Lung (tissue), 12 donors: ENCODE measurements around the gene SLC43A3. TPM values are rescaled to one million over a fixed set of nuclear protein-coding genes. Genes with fewer than 3 reads are reported as not detected.
"Not testable (repeated sequence)": the region's sequence is repeated elsewhere in the genome, so short reads cannot be mapped to it uniquely, and the experiment has no call there.

Experiments used
- ATAC-seq: fragments of 200-7000 bp; cut with Tn5 transposase; one replicate; pipeline ENCODE4 v1.9.1; 2020; ENCODE audit warnings: moderate number of reproducible peaks; ENCODE audit not compliant: insufficient read depth, low FRiP score
- DNase-seq, 3 donors: peaks; one replicate each; pipeline ENCODE4 v3.0.0-alpha.2; 2013 to 2017
- H3K27ac ChIP-seq, 2 donors: one replicate each; pipeline ENCODE4 v1.5.1; 2013; ENCODE audit warnings: mild to moderate bottlenecking in 2 of 2, moderate library complexity in 2 of 2, control low read depth in 1 of 2, inconsistent platforms in 1 of 2, low read depth in 1 of 2, low read length in 1 of 2
- H3K27me3 ChIP-seq, 3 donors: one replicate each; pipeline ENCODE4 v1.5.1; 2013; ENCODE audit warnings: low read length in 2 of 3; ENCODE audit not compliant: control insufficient read depth in 3 of 3, insufficient read depth in 3 of 3
- H3K36me3 ChIP-seq, 4 donors: one replicate each; pipeline ENCODE4 v1.5.1; 2013; ENCODE audit warnings: low read length in 4 of 4, mild to moderate bottlenecking in 1 of 4, moderate library complexity in 1 of 4; ENCODE audit not compliant: control insufficient read depth in 4 of 4, insufficient read depth in 4 of 4
- H3K4me1 ChIP-seq, 5 donors: one replicate each; pipeline ENCODE4 v1.5.1; 2013; ENCODE audit warnings: low read length in 5 of 5, mild to moderate bottlenecking in 2 of 5, moderate library complexity in 1 of 5; ENCODE audit not compliant: control insufficient read depth in 5 of 5, insufficient read depth in 5 of 5
- H3K4me3 ChIP-seq: one replicate; pipeline ENCODE4 v1.5.1; 2013; ENCODE audit warnings: mild to moderate bottlenecking, control low read depth, moderate library complexity
- H3K9ac ChIP-seq, 2 donors: one replicate each; pipeline ENCODE4 v1.5.1; 2013; ENCODE audit warnings: low read length in 2 of 2, control low read depth in 1 of 2; ENCODE audit not compliant: insufficient read depth in 1 of 2
- H3K9me3 ChIP-seq, 4 donors: one replicate each; pipeline ENCODE4 v1.5.1; 2013; ENCODE audit warnings: low read length in 3 of 4, mild to moderate bottlenecking in 1 of 4, moderate library complexity in 1 of 4; ENCODE audit not compliant: control insufficient read depth in 4 of 4, insufficient read depth in 3 of 4
- WGBS, 2 donors: extraction: QIAGEN DNeasy Blood & Tissue Kit; methylation state at CpG; one replicate each; pipeline ENCODE4 v1.1.7; 2013; 5-methylcytosine and 5-hydroxymethylcytosine counted together
- polyA plus RNA-seq, 2 donors: library from polyadenylated mRNA; stranded (reverse); fragments of 200-250 nt; gene quantifications; one replicate each; pipeline ENCODE4 v1.2.1, GENCODE V29; 2013
- total RNA-seq, 2 donors: library from RNA; depleted of rRNA in 1 of 2; stranded (reverse); fragments of >200 nt in 1 of 2; gene quantifications; one replicate each; pipeline ENCODE4 v1.2.1, GENCODE V29; 2014 to 2021
- TF ChIP-seq, protein P1 (sequence below): IDR thresholded peaks from 2 replicates; pipeline ENCODE4 v1.5.1; 2012; ENCODE audit warnings: mild to moderate bottlenecking; ENCODE audit errors: control extremely low read depth, extremely low read depth
- donor health status: control.
- donor health status: control.
- donor health status: Bipolar disorder and iron deficiency.
- donor health status: healthy.
- donor health status: DM: yes; HTN: yes; CAD: no.

Gene SLC43A3
- total and polyA plus RNA-seq, 4 donors, result 23.3 to 155 (median 105) TPM

DNA sequence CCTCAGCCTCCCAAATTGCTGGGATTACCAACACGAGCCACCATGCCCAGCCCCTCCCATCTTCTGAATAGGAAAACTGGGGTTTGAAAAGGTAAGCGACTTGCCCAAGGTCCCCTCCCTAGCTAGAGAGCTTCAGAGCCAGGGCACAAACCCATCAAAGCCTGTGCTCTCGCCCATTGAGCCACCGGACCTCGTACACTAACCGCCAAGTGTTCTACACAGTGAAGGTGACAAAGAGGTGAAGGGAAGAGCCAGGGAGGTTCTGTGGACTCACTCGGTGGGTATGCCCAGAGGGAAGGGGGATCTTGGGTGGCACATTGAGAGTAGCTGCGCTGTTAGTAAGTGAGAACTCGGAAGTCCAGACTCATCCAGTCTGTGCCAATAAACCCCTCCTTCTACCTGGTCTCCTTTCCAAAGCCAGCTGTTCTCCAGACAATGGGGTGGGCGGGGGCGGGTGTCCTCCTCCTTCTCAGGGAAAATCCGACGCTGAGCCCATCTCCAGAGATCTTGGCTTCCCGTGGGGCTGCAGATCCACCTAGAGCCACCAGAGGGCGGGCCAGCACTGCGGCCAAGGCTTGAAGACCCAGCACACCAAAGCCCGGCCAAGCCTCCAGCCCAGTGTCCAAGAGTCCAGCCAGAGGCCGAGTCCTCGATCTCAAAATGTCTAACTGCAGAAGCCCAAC, 30.2 kb upstream of the SLC43A3 start:
- Histone ChIP-seq H3K36me3 (no peaks in the 10 kb centered on the region), H3K4me1 (peaks cover 0 to 19% (median 15%) of the 10 kb centered on the region in 5 donors), H3K9me3 (no peaks in the 10 kb centered on the region), H3K27ac (no peak overlapping the region), H3K27me3 (peaks cover 0 to 42% (median 23%) of the 10 kb centered on the region in 3 donors), H3K9ac (no peak overlapping the region), H3K4me3 (no peak overlapping the region)
- ATAC-seq (peak; percentile 77), DNase-seq (peak; percentile 86 to 88 (median 87))
- WGBS, 2 donors, result 12 to 15% methylated on average over 19 of the region's 19 CpGs
- TF ChIP-seq, protein P1, sequence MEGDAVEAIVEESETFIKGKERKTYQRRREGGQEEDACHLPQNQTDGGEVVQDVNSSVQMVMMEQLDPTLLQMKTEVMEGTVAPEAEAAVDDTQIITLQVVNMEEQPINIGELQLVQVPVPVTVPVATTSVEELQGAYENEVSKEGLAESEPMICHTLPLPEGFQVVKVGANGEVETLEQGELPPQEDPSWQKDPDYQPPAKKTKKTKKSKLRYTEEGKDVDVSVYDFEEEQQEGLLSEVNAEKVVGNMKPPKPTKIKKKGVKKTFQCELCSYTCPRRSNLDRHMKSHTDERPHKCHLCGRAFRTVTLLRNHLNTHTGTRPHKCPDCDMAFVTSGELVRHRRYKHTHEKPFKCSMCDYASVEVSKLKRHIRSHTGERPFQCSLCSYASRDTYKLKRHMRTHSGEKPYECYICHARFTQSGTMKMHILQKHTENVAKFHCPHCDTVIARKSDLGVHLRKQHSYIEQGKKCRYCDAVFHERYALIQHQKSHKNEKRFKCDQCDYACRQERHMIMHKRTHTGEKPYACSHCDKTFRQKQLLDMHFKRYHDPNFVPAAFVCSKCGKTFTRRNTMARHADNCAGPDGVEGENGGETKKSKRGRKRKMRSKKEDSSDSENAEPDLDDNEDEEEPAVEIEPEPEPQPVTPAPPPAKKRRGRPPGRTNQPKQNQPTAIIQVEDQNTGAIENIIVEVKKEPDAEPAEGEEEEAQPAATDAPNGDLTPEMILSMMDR, result peak; percentile 96

DNA sequence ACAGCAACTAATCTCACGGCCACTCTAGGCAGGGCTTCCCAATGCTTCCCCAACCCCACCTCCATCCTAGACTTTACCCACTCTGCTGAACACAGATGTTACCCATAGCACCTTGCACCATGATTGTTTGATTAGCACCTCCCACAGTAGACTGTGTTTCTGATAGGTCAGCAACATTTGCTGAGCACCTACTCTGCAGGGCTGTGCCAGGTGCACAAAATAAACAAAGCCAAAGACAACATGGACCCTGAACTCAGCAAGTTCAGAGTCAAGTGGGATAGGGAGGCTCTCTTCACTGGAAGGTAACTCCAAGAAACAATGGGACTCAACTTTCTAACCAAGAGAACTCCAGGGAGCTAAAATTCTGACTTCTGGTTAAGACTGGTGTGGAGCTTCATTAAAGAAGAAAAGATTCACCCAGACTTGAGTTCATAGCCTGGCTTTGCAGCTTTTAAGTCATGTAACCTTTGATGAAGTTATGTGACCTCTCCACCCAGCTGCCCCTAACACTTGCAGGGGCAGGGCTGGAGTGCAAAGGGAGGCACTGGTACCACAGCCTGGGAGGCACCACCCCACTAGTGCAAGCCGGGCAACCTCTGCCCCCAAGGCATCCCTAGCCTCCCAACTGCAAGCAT, 26.7 kb upstream of the SLC43A3 start:
- Histone ChIP-seq H3K9me3 (no peaks in the 10 kb centered on the region), H3K9ac (no peak overlapping the region), H3K36me3 (no peaks in the 10 kb centered on the region), H3K4me1 (peaks cover 0 to 10% (median 2%) of the 10 kb centered on the region in 5 donors), H3K27me3 (peaks cover 0 to 19% (median 16%) of the 10 kb centered on the region in 3 donors), H3K27ac (no peak overlapping the region), H3K4me3 (no peak overlapping the region)
- ATAC-seq, result no peak
- TF ChIP-seq, protein P1, result no peak
- WGBS, 2 donors, result 88 to 93% methylated on average over 2 of the region's 2 CpGs
- no peak for DNase-seq

DNA sequence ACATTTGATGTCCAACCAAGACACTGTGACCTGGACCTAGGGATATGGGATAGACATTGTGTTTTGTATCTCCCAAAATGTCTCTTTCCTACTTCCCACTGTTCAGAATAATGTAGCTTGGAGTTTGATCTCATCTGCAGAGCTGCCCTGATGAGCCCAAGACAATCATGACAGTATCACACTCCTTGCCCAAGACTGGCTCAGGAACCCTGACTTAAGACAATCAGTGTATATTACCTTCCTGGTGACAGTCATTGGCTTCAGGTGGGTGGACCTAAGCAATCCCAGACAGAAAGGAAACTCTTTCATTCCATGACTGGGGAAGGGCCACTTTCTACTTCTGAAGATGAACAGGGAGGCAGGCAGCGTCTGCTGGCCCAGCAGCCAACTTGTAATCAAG, 19.1 kb upstream of the SLC43A3 start:
- DNase-seq (no peak), ATAC-seq (no peak)
- H3K9ac ChIP-seq, result no peak overlapping the region
- TF ChIP-seq, protein P1, result no peak
- WGBS, 2 donors, result 71 to 84% methylated on average over 1 of the region's 1 CpG
- H3K9me3 ChIP-seq, result peaks cover 0 to 3% (median 0%) of the 10 kb centered on the region in 4 donors
- peaks cover 0 to 2% (median 0%) of the 10 kb centered on the region in 5 donors for H3K4me1 ChIP-seq
- H3K27ac ChIP-seq, result no peak overlapping the region
- peaks cover 0 to 4% (median 2%) of the 10 kb centered on the region in 3 donors for H3K27me3 ChIP-seq
- no peaks in the 10 kb centered on the region for H3K36me3 ChIP-seq
- no peak overlapping the region for H3K4me3 ChIP-seq

DNA sequence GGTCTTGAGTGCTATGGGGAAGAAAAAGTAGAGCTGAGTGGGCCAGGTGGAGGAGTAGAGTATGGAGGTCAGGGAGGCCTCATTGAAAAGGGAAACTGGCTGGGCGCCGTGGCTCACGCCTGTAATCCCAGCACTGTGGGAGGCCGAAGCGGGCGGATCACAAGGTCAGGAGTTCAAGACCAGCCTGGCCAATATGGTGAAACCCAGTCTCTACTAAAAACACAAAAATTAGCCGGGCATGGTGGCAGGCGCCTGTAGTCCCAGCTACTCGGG, 18.1 kb upstream of the SLC43A3 start:
- not testable (repeated sequence) for H3K4me3 ChIP-seq, H3K9me3 ChIP-seq, H3K36me3 ChIP-seq, ATAC-seq, H3K27me3 ChIP-seq, H3K27ac ChIP-seq, H3K4me1 ChIP-seq, DNase-seq, H3K9ac ChIP-seq
- WGBS, 2 donors, result 82 to 85% methylated on average over 9 of the region's 9 CpGs
